BE2C (cell line): Measurements from ENCODE around the gene CACNB2.

Experiments used
- DNase-seq: peaks from one replicate; pipeline ENCODE4 v3.0.0-alpha.2; 2020
- H3K27me3 ChIP-seq: fragments of 250-450 bp; sonication (Bioruptor Pico); 2 replicates; pipeline ENCODE4 v1.5.1; 2020; ENCODE audit warnings: mild to moderate bottlenecking
- H3K36me3 ChIP-seq: fragments of 250-450 bp; sonication (Bioruptor Pico); 2 replicates; pipeline ENCODE4 v1.5.1; 2020; ENCODE audit warnings: mild to moderate bottlenecking
- H3K4me1 ChIP-seq: fragments of 250-450 bp; sonication (Bioruptor Pico); 2 replicates; pipeline ENCODE4 v1.5.1; 2020
- H3K4me3 ChIP-seq: 2 replicates; pipeline ENCODE4 v1.5.1; 2011; ENCODE audit warnings: low read depth, low read length
- H3K9me3 ChIP-seq: fragments of 250-450 bp; sonication (Bioruptor Pico); 2 replicates; pipeline ENCODE4 v1.5.1; 2020
- CTCF ChIP-seq: IDR thresholded peaks from 2 replicates; pipeline ENCODE4 v1.5.1; 2012; ENCODE audit warnings: mild to moderate bottlenecking, low read depth, low read length

CACNB2 gene

GRCh38 chr10:18100669-18101068 is 39.6 kb upstream of the CACNB2 start:
- no peak for DNase-seq
- Histone ChIP-seq H3K4me3 (no peak overlapping the region), H3K4me1 (no peaks in the 10 kb centered on the region), H3K36me3 (no peaks in the 10 kb centered on the region), H3K27me3 (0 out of 2 replicates have a peak, but pooled peaks cover 3% of the 10 kb centered on the region), H3K9me3 (no peaks in the 10 kb centered on the region)
- TF ChIP-seq CTCF: no peak

GRCh38 chr10:18102404-18102803 is 37.8 kb upstream of the CACNB2 start:
- TF ChIP-seq CTCF: no peak
- Histone ChIP-seq H3K9me3 (no peaks in the 10 kb centered on the region), H3K4me3 (no peak overlapping the region), H3K4me1 (no peaks in the 10 kb centered on the region), H3K36me3 (no peaks in the 10 kb centered on the region), H3K27me3 (0 out of 2 replicates have a peak, but pooled peaks cover 3% of the 10 kb centered on the region)
- no peak for DNase-seq

GRCh38 chr10:18104223-18104872 is 35.9 kb upstream of the CACNB2 start:
- Histone ChIP-seq H3K4me3 (no peak overlapping the region), H3K9me3 (no peaks in the 10 kb centered on the region), H3K27me3 (no peaks in the 10 kb centered on the region), H3K4me1 (no peaks in the 10 kb centered on the region), H3K36me3 (no peaks in the 10 kb centered on the region)
- DNase-seq: peak; percentile 64
- TF ChIP-seq CTCF: peak; percentile 69

GRCh38 chr10:18109341-18109870 is 30.8 kb upstream of the CACNB2 start:
- no peak for TF ChIP-seq CTCF
- Histone ChIP-seq H3K4me3 (no peak overlapping the region), H3K9me3 (no peaks in the 10 kb centered on the region), H3K36me3 (no peaks in the 10 kb centered on the region), H3K27me3 (no peaks in the 10 kb centered on the region), H3K4me1 (no peaks in the 10 kb centered on the region)
- no peak for DNase-seq

- no peak for TF ChIP-seq CTCF
- Histone ChIP-seq H3K9me3 (no peaks in the 10 kb centered on the region), H3K4me3 (no peak overlapping the region), H3K36me3 (no peaks in the 10 kb centered on the region), H3K27me3 (no peaks in the 10 kb centered on the region), H3K4me1 (no peaks in the 10 kb centered on the region)
- no peak for DNase-seq
Measured at GRCh38 chr10:18113881-18114280, 26.3 kb upstream of the CACNB2 start.

- no peak overlapping the region for H3K4me3 ChIP-seq
- TF ChIP-seq CTCF: no peak
- H3K9me3 ChIP-seq: no peaks in the 10 kb centered on the region
- H3K4me1 ChIP-seq: no peaks in the 10 kb centered on the region
- DNase-seq: no peak
- H3K36me3 ChIP-seq: no peaks in the 10 kb centered on the region
- H3K27me3 ChIP-seq: no peaks in the 10 kb centered on the region
Measured at GRCh38 chr10:18117276-18117675, 22.9 kb upstream of the CACNB2 start.
